Globus pallidus (tissue), 1 donor: ENCODE measurements around the gene ZNF486.
"Not testable (repeated sequence)": the region's sequence is repeated elsewhere in the genome, so short reads cannot be mapped to it uniquely, and the experiment has no call there.

Experiments used
- DNase-seq: peaks from one replicate; pipeline ENCODE4 v3.0.0-alpha.2; 2015; ENCODE audit warnings: low spot score

Gene ZNF486

DNA sequence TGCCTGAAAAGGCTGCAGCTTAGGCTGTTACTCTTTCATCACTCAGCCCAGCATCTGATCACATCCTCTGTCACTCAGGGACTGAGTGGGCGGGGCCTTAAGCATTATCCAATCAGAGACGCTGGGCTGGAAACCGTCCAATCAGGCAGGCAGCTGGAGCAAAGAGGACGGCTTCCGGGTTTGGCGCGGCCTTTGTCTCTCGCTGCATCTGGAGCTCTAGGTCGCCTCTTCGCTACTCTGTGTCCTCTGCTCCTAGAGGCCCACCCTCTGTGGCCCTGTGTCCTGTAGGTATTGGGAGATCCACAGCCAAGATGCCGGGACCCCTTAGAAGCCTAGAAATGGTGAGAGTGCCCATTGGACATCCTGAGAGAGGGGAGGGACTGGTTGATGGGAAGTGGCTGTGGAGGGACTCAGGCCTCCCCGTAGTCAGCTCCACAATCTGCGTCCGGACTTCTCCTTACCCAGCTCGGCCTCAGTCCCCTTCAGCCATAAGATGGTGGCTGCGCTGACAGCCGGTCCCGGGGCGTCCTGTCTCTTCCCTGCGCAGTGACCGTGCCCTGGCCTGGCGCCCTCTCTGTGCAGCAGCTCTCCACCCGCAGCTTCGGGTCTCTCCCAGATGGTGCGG lies at the start of gene ZNF486:
ZNF486 (plus strand) TSS at position 195 of the 625 bp plus-strand sequence; CDS start at position 312, 117 bp downstream.
- peak; percentile 97 for DNase-seq

DNA sequence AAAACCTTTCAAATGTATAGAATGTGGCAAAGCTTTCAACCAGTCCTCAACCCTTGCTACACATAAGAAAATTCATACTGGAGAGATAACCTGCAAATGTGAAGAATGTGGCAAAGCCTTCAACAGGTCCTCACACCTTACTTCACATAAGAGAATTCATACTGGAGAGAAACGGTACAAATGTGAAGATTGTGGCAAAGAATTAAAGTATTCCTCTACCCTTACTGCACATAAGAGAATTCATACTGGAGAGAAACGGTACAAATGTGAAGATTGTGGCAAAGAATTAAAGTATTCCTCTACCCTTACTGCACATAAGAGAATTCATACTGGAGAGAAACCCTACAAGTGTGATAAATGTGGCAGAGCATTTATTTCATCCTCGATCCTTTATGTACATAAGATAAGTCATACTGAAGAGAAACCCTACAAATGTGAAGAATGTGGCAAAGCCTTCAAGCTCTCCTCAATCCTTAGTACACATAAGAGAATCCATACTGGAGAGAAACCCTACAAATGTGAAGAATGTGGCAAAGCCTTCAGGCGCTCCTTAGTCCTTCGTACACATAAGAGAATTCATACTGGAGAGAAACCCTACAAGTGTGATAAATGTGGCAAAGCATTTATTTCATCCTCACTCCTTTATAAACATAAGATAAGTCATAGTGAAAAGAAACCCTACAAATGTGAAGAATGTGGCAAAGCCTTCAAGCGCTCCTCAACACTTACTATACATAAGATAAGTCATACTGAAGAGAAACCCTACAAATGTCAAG lies 48.8 kb upstream of the ZNF486 start:
- not testable (repeated sequence) for DNase-seq

DNA sequence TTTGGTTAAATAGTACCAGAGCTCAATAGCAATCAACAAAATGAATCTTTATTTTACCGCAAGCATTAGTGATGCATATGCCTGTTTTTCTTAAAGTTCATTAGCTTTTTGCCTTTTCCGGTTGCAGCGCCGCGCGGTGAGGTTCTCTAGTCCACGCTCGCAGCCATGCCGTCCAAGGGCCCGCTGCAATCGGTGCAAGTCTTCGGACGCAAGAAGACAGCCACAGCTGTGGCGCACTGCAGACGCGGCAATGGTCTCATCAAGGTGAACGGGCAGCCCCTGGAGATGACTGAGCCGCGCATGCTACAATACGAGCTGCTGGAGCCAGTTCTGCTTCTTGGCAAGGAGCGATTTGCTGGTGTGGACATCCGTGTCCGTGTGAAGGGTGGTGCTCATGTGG lies 42.1 kb upstream of the ZNF486 start:
- no peak for DNase-seq

DNA sequence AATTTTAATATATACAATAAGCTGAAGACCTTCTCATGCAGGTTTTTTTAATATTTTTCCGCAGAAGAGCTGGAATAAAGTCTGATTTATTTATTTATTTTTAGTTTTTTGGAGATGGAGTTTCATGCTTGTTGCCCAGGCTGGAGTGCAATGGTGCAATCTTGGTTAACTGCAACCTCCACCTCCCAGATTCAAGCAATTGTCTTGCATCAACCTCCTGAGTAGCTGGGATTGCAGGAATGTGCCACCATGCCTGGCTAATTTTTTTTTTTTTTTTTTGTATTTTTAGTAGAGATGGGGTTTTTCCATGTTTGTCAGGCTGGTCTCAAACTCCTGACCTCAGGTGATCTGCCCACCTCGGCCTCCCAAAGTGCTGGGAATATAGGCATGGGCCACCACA lies 34.1 kb upstream of the ZNF486 start:
- DNase-seq, result not testable (repeated sequence)

DNA sequence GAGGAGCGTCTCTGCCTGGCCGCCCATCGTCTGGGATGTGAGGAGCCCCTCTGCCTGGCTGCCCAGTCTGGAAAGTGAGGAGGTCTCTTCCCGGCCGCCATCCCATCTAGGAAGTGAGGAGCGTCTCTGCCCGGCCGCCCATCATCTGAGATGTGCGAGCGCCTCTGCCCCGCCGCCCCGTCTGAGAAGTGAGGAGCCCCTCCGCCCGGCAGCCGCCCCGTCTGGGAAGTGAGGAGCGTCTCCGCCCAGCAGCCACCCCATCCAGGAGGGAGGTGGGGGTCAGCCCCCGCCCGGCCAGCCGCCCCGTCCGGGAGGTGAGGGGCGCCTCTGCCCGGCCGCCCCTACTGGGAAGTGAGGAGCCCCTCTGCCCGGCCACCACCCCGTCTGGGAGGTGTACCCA lies 29.3 kb upstream of the ZNF486 start:
- DNase-seq, result not testable (repeated sequence)

DNA sequence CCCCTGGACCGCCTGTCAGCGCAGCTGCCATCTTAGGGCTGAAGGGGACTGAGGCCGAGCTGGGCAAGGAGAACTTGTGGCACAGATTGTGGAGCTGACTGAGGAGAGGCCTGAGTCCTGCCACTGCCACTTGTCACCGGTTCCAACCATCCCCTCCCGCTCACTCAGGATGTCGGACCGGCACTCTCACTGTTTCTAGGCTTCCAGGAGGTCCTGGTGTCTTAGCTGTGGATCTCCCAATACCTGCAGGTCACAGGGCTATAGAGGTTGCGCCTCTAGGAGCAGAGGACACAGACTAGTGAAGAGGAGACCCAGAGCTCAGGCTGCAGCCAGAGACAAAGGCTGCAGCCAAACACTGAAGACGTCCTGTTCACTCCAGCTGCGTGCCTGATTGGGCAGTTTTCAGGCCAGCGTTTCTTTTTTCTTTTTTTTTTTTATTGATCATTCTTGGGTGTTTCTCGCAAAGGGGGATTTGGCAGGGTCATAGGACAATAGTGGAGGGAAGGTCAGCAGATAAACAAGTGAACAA lies 15.3 kb upstream of the ZNF486 start:
- no peak for DNase-seq

DNA sequence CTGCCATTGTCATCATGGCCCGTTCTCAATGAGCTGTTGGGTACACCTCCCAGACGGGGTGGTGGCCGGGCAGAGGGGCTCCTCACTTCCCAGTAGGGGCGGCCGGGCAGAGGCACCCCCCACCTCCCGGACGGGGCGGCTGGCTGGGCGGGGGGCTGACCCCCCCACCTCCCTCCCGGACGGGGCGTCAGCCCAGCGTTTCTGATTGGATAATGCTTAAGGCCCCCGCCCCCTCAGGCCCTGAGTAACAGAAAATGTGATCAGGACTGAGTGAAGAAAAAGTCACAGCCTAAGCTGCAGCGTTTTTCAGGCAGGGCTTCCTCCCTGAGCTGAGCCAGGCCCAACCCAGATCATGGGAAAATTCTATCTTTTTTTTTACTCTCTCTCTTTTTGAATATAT lies 14.5 kb upstream of the ZNF486 start:
- not testable (repeated sequence) for DNase-seq

DNA sequence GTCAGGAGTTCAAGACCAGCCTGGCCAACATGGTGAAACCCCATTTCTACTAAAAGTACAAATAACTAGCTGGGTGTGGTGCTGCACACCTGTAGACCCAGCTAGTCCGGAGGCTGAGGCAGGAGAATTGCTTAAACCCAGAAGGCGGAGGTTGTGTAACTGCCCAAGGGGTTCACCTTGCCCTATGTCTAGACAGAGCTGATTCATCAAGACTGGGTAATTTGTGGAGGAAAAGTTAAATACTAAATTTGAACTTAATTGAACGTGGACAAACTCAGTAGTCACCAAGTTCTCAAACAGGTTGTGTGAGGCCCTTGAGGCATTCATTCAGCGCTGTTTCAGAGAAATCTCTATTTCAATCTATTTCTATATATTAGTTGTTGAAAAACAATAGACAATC lies 13.7 kb upstream of the ZNF486 start:
- DNase-seq, result no peak

DNA sequence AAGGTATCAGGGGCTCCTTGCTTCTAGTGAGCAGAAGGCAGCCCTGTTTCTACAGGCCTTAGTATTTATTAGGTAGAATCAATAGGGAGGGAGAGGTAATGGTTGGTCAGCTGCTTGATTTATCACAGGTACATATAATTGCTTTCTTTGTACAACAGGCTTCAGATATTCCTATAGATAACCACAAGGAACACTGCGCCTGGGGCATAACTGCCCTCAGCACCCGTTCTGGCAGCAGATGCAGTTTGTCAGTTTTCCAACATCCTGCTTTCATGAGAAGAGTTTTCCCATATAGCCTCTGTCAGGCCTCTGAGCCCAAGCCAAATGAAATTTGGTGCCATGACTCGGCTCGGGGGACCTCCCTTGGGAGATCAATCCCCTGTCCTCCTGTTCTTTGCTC lies 12.4 kb upstream of the ZNF486 start:
- DNase-seq, result no peak

DNA sequence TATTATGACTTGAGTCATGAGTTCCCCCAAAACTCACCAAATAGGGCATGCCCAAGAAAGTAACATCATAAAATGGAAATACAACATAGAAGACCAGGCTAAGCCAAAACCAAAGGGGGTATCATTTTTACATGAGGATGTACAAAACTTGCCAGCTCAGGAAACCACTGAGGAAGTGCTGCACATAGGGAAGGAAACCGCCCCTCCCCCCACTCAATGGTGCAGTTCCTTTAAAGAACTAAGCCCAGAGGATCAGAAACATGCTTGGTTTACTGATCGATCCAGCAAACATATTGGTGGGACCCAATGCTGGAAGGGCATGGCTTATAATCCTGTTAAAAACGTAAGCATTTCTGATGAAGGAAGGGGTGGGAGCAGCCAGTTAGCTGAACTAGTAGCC lies 4.2 kb upstream of the ZNF486 start:
- no peak for DNase-seq

DNA sequence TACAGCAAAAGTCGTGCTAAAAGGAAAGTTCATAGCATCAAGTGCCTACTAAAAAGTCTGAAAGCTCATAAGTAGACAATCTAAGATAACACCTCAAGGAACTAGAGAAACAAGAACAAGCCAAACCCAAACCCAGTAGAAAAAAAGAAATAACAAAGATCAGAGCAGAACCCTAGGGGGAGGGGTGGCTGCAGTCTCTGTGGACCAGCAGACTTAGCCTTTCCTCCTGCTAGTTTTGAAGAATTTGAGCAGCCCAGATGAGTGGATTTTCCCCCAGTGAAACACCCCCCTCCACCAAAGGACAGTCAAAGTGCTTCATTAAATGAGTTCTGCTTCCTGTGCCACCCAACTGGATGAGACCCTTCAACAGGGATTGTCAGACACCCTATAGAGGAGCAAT lies 2.6 kb upstream of the ZNF486 start:
- no peak for DNase-seq

DNA sequence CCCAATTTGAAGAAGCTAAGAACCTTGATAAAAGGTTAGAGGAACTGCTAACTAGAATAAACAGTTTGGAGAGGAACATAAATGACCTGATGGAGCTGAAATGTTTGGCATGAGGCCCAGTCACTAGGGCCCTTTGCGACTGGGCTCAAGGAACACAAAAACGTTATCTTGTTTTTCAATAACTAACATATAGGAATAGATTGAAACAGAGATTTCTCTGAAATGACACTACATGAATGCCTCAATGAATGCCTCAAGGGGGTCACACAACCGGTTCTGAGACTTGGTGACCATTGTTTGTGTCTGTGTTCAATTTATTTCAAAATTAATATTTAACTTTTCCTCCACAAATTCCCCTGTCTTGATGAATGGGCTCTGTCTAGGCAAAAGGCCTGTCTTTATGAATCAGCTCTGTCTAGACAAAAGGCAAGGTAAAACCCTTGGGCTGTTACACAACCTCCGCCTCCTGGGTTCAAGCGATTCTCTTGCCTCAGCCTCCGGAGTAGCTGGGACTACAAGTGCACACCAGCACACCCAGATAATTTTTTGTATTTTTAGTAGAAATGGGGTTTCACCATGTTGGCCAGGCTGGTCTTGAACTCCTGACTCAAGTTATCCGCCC lies 932 bp upstream of the ZNF486 start:
- DNase-seq, result no peak

DNA sequence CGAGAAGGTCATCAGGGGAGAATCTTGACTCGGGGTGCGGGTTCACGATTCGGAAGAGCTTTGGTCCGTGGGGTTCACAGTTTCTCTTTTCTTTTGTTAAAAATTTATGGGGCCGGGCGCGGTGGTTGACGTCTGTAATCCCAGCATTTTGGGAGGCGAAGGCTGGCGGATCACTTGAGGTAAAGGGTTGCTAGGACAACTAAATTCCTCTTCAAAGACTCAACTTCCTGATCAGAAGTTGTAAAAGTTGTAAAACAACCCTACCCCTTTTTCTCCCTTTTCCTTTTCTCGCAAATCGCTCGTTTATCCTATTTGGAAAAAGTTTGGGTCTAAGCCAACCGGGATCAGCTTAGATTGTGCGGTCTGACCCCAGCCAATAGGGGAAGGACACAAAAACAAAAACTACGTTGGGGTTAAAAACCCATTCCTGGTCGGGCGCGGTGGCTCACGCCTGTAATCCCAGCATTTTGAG lies 673 bp downstream of the ZNF486 start:
- DNase-seq, result no peak

DNA sequence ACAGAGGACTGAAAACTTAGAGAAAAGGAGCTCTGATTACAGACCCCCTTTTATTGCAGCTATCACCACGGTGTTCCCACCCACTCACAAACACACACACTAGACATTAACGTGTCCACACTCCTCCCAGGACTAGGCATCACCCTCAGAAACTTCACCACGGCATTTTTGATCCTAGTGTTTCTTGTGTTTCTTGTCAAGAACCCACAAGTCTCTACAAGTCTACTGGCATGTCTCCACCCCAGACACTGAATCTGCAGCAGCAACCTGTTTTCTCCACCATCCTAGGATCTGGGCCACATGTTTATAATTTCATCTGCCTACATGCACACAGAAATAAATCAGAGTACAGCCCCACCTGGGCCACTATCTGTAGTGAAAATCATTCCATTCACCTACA lies 4.3 kb downstream of the ZNF486 start:
- no peak for DNase-seq

DNA sequence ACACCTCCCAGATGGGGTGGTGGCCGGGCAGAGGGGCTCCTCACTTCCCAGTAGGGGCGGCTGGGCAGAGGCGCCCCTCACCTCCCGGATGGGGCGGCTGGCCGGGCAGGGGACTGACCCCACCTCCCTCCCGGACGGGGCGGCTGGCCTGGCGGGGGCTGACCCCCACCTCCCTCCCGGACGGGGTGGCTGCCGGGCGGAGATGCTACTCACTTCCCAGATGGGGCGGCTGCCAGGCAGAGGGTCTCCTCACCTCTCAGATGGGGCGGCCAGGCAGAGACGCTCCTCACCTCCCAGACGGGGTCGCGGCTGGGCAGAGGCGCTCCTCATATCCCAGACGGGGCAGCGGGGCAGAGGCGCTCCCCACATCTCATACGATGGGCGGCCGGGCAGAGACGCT lies 8.8 kb downstream of the ZNF486 start:
- DNase-seq, result not testable (repeated sequence)

DNA sequence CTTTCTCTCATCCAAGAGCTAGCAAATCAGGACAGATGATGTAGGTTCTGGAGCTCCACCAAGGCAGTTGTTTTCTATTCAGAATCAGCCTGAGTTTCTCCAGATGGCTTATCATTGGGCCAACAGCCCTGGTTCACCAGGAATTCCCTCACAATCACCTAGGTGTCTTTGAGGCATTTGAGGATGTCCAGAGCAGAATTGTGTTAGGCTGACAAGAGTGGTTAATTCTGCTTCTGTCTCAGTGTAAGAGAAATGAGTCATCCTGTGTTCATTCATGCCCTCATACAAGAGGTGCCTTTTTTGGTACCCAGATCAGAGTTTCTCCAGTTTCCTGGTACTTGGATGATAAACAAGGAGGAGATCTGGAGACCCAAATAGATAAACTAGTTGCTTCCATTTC lies 12.9 kb downstream of the ZNF486 start:
- not testable (repeated sequence) for DNase-seq

DNA sequence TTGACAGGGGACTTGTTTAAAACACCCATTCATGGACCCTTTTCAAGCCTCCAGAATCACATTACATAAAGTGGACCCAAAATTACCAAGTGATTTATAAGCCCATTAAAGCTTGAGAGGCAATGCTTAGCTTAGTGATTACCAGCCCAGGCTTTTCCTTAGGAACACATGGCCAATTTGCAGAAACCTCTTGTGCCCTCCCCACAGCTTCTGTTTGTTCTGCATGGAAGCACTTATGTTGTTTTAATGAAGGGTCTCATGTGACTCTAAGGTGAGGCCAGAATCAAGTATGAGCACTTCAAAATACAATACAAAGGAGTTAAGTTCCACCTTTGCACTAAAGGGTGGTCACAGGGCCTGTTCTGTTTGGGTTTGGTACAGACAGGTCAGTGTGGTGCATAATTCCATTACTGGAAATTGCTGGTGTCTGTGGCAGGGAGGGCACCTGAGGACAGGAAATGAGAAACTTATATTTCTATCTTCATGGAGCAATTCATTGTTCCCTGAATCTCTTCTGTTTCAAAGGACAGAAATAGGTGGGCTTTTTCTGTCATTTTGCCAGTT lies 15.3 kb downstream of the ZNF486 start:
- DNase-seq, result no peak

DNA sequence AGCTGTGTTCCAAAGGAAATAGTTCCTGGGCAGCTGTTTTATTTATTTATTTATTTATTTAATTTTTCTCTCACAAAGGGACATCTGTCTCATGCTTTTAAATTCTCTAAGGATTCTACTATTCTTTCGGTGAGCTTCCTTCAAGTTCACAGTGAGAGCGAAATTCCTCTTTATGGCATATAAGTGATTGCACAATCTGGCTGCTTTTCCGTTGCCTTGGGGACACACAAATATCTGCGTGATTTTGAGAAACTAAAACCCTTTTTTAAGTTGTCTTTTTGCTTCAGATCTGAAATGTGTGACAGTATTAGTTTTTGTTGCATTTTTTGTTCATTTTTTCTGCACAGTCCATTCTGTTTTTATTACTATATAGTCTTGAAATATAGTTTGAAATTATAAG lies 19.2 kb downstream of the ZNF486 start:
- no peak for DNase-seq

DNA sequence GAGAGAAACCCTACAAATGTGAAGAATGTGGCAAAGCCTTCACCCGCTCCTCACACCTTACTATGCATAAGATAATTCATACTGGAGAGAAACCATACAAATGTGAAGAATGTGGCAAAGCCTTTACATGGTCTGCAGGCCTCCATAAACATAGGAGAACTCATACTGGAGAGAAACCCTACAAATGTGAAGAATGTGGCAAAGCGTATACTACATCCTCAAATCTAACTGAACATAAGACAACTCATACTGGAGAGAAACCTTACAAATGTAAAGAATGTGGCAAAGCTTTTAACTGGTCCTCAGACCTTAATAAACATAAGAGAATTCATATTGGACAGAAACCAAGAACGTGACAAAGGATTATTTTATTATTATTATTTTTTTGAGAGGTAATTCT lies 30.7 kb downstream of the ZNF486 start:
- no peak for DNase-seq

DNA sequence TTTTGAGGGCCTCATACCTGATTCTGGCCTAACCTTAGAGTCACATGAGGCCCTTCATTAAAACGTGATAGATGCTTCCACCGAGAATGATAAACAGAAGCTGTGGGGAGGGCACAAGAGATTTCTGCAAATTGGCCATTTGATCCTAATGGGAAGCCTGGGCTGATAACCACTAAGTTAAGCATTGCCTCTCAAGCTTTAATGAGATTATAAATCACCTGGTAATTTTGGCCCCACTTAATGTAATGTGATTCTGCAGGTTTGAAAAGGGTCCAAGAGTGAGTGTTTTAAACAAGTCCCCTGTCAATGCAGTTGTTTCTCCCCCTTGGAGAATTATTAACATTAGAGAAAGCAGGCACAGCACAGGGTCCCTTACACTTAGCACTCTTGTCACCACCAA lies 42.0 kb downstream of the ZNF486 start:
- no peak for DNase-seq

DNA sequence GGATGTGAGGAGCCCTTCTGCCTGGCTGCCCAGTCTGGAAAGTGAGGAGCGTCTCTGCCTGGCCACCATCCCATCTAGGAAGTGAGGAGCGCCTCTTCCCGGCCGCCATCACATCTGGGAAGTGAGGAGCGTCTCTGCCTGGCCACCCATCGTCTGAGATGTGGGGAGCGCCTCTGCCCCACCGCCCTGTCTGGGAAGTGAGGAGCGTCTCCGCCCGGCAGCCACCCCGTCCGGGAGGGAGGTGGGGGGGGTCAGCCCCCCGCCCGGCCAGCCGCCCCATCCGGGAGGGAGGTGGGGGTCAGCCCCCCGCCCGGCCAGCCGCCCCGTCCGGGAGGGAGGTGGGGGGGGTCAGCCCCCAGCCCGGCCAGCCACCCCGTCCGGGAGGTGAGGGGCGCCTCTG lies 47.4 kb downstream of the ZNF486 start:
- DNase-seq, result not testable (repeated sequence)

DNA sequence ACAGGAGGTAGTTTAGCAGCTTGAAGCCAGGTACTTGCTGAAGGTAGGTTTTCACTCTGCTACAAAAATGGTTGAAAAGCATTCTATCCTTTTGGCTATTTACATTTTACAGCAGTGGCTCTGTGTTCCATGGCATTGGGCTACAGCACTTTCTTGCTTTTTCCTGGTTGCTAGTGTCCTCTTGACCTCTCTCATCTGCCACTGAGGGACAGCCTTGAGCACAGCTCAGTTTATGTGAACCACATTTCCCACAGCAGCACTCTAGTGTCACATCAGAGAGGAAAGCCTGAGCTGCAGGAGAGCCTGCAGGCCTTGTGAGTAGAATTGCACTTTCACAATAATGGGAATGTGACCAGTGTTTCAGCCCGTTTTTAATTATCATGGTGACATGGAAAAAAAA lies 54.6 kb downstream of the ZNF486 start:
- DNase-seq, result not testable (repeated sequence)

DNA sequence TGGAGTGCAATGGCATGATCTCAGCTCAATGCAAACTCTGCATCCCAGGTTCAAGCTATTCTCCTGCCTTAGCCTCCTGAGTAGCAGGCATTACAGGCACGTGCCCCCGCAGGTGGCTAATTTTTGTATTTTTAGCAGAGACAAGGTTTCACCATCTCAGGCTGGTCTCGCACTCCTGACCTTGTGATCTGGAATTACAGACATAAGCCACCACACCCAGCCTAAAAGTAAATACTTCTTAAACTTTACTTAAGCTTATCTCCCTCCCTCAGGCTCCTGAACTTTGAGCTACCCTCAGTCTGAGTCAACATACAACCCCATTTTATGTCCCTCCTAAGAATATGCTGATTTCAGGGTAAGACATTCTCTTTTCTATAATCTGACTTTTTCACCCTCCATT lies 66.1 kb downstream of the ZNF486 start:
- DNase-seq, result no peak
